Vagina (tissue), 2 donors: ENCODE measurements around the gene DNAAF8. TPM values are rescaled to one million over a fixed set of nuclear protein-coding genes. Genes with fewer than 3 reads are reported as not detected.

Experiments
- DNase-seq, 2 donors: peaks; one replicate each; pipeline ENCODE4 v3.0.0-alpha.2; 2017; ENCODE audit errors: extremely low spot score in 2 of 2
- H3K27ac ChIP-seq: fragments of 200-600 bp; sonication (generic); one replicate; pipeline ENCODE4 v1.5.1; 2019
- H3K27me3 ChIP-seq: fragments of 200-600 bp; sonication (generic); one replicate; pipeline ENCODE4 v1.5.1; 2019
- H3K36me3 ChIP-seq, 2 donors: fragments of 200-600 bp; sonication (generic); one replicate each; pipeline ENCODE4 v1.5.1; 2017 to 2019
- H3K4me1 ChIP-seq: fragments of 200-600 bp; sonication (generic); one replicate; pipeline ENCODE4 v1.5.1; 2019
- H3K4me3 ChIP-seq, 2 donors: fragments of 200-600 bp; sonication (generic); 1 replicate in 1 of 2; 2 replicates in 1 of 2; pipeline ENCODE4 v1.5.1; 2016 to 2019
- H3K9me3 ChIP-seq: fragments of 200-600 bp; sonication (generic); one replicate; pipeline ENCODE4 v1.5.1; 2019
- CTCF ChIP-seq, 3 experiments: fragments of 450-650 bp in 2 of 3; fragments of 200-600 bp in 1 of 3; sonication (generic) in 1 of 3; IDR thresholded peaks; one replicate each; pipeline ENCODE4 v1.5.1; 2017 to 2019; ENCODE audit warnings: antibody characterized with exemption in 3 of 3, mild to moderate bottlenecking in 2 of 3, moderate library complexity in 2 of 3
- POLR2A ChIP-seq, 2 donors: fragments of 450-650 bp; IDR thresholded peaks; one replicate each; pipeline ENCODE4 v1.6.1; 2017; ENCODE audit warnings: antibody characterized with exemption in 2 of 2, mild to moderate bottlenecking in 2 of 2, moderate library complexity in 2 of 2
- POLR2AphosphoS5 ChIP-seq, 2 donors: sonication (generic); formaldehyde crosslinking; IDR thresholded peaks; one replicate each; pipeline ENCODE4 v1.9.0; 2017; ENCODE audit warnings: antibody characterized with exemption in 2 of 2, mild to moderate bottlenecking in 2 of 2, low read depth in 1 of 2; ENCODE audit not compliant: insufficient read depth in 1 of 2
- intact Hi-C: fragments of 100-400 bp; cut with DNase I; formaldehyde crosslinking; loops from one replicate; pipeline ENCODE4 v1.15.1; 2023
- total RNA-seq: library from RNA; depleted of rRNA; stranded (reverse); fragments of >200 nt; gene quantifications from one replicate; pipeline ENCODE4 v1.2.3, GENCODE V29; 2016

The DNAAF8 gene
- total RNA-seq, 1 donor from 2014 or later = not detected

GRCh38 chr16:4752351-4753100 lies 18.2 kb downstream of the DNAAF8 start:
- Histone ChIP-seq H3K4me1 (no peaks in the 10 kb centered on the region), H3K27ac (no peak overlapping the region), H3K4me3 (no peak overlapping the region), H3K27me3 (no peaks in the 10 kb centered on the region), H3K36me3 (peaks cover 0 to 76% of the 10 kb centered on the region in 2 donors), H3K9me3 (no peaks in the 10 kb centered on the region)
- intact Hi-C loops = no loop called here
- no peak for DNase-seq
- TF ChIP-seq CTCF (IDR thresholded peaks at IDR 0.05) = no peak
- no peak for TF ChIP-seq POLR2AphosphoS5 (IDR thresholded peaks at IDR 0.05; ENCODE audit: insufficient read depth in 1 of 2, low read depth in 1 of 2)
- TF ChIP-seq POLR2A (IDR thresholded peaks at IDR 0.05) = no peak

GRCh38 chr16:4753227-4753626 lies 18.9 kb downstream of the DNAAF8 start:
- H3K36me3 ChIP-seq = peaks cover 0 to 76% of the 10 kb centered on the region in 2 donors
- intact Hi-C loops = no loop called here
- H3K27me3 ChIP-seq = no peaks in the 10 kb centered on the region
- TF ChIP-seq CTCF (IDR thresholded peaks at IDR 0.05) (no peak), POLR2AphosphoS5 (IDR thresholded peaks at IDR 0.05; ENCODE audit: insufficient read depth in 1 of 2, low read depth in 1 of 2) (no peak), POLR2A (IDR thresholded peaks at IDR 0.05) (no peak)
- H3K27ac ChIP-seq = no peak overlapping the region
- DNase-seq = no peak
- no peaks in the 10 kb centered on the region for H3K4me1 ChIP-seq
- no peaks in the 10 kb centered on the region for H3K9me3 ChIP-seq
- no peak overlapping the region for H3K4me3 ChIP-seq

GRCh38 chr16:4754865-4755264 lies 20.5 kb downstream of the DNAAF8 start:
- Histone ChIP-seq H3K36me3 (peaks cover 0 to 88% of the 10 kb centered on the region in 2 donors), H3K27ac (no peak overlapping the region), H3K9me3 (no peaks in the 10 kb centered on the region), H3K4me1 (no peaks in the 10 kb centered on the region), H3K4me3 (no peak overlapping the region), H3K27me3 (no peaks in the 10 kb centered on the region)
- no peak for TF ChIP-seq CTCF (IDR thresholded peaks at IDR 0.05)
- TF ChIP-seq POLR2AphosphoS5 (IDR thresholded peaks at IDR 0.05; ENCODE audit: insufficient read depth in 1 of 2, low read depth in 1 of 2) = no peak
- TF ChIP-seq POLR2A (IDR thresholded peaks at IDR 0.05) = no peak
- no peak for DNase-seq
- intact Hi-C loops = no loop called here

- no peaks in the 10 kb centered on the region for H3K27me3 ChIP-seq
- intact Hi-C loops = no loop called here
- TF ChIP-seq POLR2AphosphoS5 (IDR thresholded peaks at IDR 0.05; ENCODE audit: insufficient read depth in 1 of 2, low read depth in 1 of 2) (no peak), CTCF (IDR thresholded peaks at IDR 0.05) (no peak), POLR2A (IDR thresholded peaks at IDR 0.05) (no peak)
- H3K4me3 ChIP-seq = no peak overlapping the region
- H3K27ac ChIP-seq = no peak overlapping the region
- H3K4me1 ChIP-seq = no peaks in the 10 kb centered on the region
- DNase-seq = no peak
- H3K36me3 ChIP-seq = peaks cover 0 to 89% of the 10 kb centered on the region in 2 donors
- H3K9me3 ChIP-seq = no peaks in the 10 kb centered on the region
Observed at GRCh38 chr16:4755687-4756086, 21.4 kb downstream of the DNAAF8 start.

- peaks cover 0 to 73% of the 10 kb centered on the region in 2 donors for H3K36me3 ChIP-seq
- H3K9me3 ChIP-seq = no peaks in the 10 kb centered on the region
- no peak overlapping the region for H3K4me3 ChIP-seq
- H3K27ac ChIP-seq = no peak overlapping the region
- no peak for TF ChIP-seq POLR2AphosphoS5 (IDR thresholded peaks at IDR 0.05; ENCODE audit: insufficient read depth in 1 of 2, low read depth in 1 of 2)
- TF ChIP-seq CTCF (IDR thresholded peaks at IDR 0.05) = no peak
- TF ChIP-seq POLR2A (IDR thresholded peaks at IDR 0.05) = no peak
- DNase-seq = no peak
- H3K4me1 ChIP-seq = peaks cover 15% of the 10 kb centered on the region
- intact Hi-C loops = no loop called here
- H3K27me3 ChIP-seq = no peaks in the 10 kb centered on the region
Observed at GRCh38 chr16:4760221-4760910, 26.0 kb downstream of the DNAAF8 start.
